ENCODE data around the gene MORC2.

DNA sequence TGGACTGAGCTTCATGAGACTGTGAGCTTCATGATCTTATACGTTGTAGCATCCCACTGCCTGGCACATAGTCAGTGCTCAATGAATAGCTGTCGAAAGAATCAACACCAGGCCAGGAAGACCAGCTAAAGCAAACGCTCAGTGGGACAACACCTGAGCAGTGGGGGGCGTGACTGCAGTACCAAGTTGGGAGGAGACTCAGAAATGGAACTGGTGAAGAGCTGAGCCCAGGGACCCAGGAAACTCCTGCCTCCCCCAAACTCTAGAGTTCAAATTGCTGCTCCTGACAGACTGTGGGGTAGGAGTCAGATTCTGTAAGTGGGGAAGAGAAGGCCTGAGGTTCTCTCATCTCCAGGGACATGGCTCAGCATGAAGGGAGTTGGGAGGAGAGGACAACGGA, 59.3 kb downstream of the MORC2 start:
- TF ChIP-seq, protein P1, sequence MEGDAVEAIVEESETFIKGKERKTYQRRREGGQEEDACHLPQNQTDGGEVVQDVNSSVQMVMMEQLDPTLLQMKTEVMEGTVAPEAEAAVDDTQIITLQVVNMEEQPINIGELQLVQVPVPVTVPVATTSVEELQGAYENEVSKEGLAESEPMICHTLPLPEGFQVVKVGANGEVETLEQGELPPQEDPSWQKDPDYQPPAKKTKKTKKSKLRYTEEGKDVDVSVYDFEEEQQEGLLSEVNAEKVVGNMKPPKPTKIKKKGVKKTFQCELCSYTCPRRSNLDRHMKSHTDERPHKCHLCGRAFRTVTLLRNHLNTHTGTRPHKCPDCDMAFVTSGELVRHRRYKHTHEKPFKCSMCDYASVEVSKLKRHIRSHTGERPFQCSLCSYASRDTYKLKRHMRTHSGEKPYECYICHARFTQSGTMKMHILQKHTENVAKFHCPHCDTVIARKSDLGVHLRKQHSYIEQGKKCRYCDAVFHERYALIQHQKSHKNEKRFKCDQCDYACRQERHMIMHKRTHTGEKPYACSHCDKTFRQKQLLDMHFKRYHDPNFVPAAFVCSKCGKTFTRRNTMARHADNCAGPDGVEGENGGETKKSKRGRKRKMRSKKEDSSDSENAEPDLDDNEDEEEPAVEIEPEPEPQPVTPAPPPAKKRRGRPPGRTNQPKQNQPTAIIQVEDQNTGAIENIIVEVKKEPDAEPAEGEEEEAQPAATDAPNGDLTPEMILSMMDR (conservative IDR thresholded peaks at IDR 0.05; ENCODE audit: low read length) = no peak
- TF ChIP-seq EZH2phosphoT487 (IDR thresholded peaks at IDR 0.05; ENCODE audit: borderline replicate concordance, low read depth, low read length) = no peak
